Gastroesophageal sphincter (tissue), 3 donors: ENCODE measurements around the gene PDE6D.

Experiments
- POLR2A ChIP-seq, 2 donors: fragments of 450-650 bp; IDR thresholded peaks; one replicate each; pipeline ENCODE4 v1.6.1; 2017; ENCODE audit warnings: antibody characterized with exemption in 2 of 2, mild to moderate bottlenecking in 2 of 2, moderate library complexity in 1 of 2
- TF ChIP-seq, protein P1 (sequence below), 4 experiments: fragments of 200-600 bp in 2 of 4; fragments of 450-650 bp in 2 of 4; sonication (generic) in 1 of 4; IDR thresholded peaks; one replicate each; pipeline ENCODE4 v1.5.1; 2017 to 2019; ENCODE audit warnings: antibody characterized with exemption in 4 of 4, mild to moderate bottlenecking in 2 of 4, moderate library complexity in 2 of 4

DNA sequence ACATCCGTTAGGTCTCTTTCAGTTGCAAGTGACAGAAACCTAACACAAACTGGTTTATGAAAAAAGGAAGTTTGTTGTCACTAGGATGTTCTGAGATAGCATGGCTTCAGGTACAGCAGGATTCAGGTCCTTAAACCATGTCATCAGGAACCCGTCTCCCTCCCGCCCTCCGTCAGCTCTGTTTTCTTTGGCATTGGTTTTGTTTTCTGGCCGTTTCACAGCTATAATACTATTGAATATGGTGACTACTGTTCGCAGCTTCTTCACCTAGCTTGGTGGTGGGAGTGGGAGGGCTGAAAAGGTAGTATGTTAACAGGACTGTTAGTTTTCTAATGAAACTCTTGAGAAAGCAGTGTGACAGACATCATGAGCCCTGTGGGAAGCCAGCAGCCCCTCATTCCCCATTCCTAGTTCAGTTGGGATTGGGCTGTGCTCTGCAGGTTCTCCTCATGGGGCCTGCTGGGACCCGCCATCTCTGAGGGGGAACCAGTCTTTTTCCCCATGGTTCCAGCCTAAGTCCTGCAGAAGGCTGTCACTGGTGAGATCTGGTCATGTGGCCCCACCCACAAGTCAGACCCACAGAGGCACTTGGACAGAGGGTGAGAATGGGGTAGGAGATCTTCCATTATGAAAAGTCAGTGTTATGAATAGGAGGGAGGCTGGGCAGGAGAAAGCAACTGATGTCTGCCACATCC, 60.6 kb downstream of the PDE6D start:
- TF ChIP-seq, protein P1, sequence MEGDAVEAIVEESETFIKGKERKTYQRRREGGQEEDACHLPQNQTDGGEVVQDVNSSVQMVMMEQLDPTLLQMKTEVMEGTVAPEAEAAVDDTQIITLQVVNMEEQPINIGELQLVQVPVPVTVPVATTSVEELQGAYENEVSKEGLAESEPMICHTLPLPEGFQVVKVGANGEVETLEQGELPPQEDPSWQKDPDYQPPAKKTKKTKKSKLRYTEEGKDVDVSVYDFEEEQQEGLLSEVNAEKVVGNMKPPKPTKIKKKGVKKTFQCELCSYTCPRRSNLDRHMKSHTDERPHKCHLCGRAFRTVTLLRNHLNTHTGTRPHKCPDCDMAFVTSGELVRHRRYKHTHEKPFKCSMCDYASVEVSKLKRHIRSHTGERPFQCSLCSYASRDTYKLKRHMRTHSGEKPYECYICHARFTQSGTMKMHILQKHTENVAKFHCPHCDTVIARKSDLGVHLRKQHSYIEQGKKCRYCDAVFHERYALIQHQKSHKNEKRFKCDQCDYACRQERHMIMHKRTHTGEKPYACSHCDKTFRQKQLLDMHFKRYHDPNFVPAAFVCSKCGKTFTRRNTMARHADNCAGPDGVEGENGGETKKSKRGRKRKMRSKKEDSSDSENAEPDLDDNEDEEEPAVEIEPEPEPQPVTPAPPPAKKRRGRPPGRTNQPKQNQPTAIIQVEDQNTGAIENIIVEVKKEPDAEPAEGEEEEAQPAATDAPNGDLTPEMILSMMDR (IDR thresholded peaks at IDR 0.05), result no peak
- TF ChIP-seq POLR2A (IDR thresholded peaks at IDR 0.05), result no peak
